Smooth muscle cell of the brain vasculature (primary cell): ENCODE data around the gene SCAMP3.
"Not testable (repeated sequence)": the region's sequence is repeated elsewhere in the genome, so short reads cannot be mapped to it uniquely, and the experiment has no call there.

ENCODE experiments used
- DNase-seq: peaks from one replicate; pipeline ENCODE4 v3.0.0-alpha.2; 2012; ENCODE audit warnings: low read depth, low spot score

SCAMP3 gene

GRCh38 chr1:155231302-155231701, 30.9 kb downstream of the SCAMP3 start:
- DNase-seq: not testable (repeated sequence)

DNA sequence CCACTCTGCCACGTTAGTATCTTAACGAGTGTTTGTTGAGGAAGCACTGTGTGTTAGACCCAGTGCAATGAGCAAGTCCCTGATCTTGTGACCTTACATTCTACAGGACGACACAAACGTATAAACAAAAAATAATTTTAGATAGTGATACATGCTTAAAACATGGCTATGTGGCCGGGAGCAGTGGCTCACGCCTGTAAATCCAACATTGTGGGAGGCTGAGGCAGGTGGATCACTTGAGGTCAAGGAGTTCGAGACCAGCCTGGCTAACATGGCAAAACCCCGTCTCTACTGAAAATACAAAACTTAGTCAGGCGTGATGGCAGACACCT, 34.1 kb downstream of the SCAMP3 start:
- DNase-seq: no peak

DNA sequence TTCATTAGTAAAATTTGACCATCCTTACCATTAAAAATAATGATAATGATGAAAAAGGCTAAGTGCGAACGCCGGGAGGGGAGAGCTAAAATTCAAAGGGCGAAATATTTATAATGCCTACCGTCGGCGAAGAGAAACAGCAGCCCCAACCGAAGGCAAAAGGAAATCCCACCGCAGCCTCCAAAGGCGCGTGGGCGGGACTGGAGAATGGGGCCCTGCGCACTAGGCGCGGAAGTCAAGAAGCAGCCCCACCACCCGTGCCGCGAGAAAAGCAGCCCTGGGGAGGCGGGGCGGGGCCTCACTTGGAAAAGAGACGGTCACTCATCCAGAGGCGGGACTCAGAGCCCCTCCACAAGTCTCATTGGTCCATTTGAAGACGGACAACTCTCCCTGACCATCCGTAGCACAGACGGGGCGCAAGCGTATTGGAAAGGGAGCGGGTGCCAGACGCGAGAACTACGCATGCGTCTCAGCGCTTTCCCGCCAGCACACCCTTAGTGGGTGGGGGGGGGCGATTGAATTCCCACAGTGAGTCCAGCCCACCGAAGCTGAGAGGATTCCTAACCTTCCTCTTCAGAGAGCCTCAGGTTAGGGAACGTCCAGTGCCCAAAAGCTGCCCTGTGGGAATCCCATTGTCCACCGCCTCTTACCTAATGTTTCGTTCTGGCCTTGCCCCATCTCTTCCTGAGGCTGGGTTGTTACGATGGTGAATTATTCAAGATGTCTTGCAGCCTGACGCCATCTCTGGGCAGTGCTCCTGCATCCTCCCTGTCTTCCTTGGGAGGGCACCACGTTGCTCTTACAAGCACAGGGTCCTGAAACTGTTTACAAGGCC, 34.7 kb downstream of the SCAMP3 start:
- DNase-seq: peak; percentile 97

- DNase-seq: no peak
These were observed 35.3 kb downstream of the SCAMP3 start for GRCh38 chr1:155226910-155227260.

- no peak for DNase-seq
These were observed 35.8 kb downstream of the SCAMP3 start for GRCh38 chr1:155226188-155226909.

GRCh38 chr1:155225404-155225759, 36.8 kb downstream of the SCAMP3 start:
- not testable (repeated sequence) for DNase-seq

GRCh38 chr1:155223047-155223446, 39.1 kb downstream of the SCAMP3 start:
- DNase-seq: no peak

DNA sequence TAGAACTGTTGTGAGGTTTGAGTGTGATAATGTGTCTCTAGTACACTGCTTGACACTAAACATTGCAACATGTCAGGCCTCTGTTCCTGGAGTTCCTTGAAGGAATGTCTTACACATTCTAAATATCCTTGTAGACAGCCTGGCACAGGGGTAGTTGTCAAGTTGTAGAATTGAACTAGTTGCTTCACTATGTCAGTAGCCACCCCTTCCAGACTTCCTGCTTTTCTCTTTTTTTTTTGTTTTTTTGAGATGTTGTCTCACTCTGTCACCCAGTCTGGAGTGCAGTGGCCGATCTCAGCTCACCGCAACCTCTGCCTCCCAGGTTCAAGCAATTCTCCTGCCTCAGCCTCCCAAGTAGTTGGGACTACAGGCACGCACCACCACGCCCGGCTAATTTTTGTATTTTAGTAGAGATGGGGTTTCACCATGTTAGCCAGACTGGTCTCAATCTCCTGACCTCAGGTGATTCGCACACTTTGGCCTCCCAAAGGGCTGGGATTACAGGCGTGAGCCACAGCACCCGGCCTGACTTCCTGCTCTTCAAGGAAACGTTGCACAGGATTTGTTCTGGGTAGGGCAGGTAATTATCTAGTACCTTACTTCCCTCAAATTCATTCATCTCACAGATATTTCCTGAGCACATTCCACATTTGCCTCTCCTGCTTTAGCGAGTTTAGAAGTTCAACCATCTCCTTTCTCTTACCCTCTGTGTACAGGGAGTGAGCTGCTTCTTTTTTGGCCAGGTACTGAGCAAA, 41.8 kb downstream of the SCAMP3 start:
- not testable (repeated sequence) for DNase-seq

DNA sequence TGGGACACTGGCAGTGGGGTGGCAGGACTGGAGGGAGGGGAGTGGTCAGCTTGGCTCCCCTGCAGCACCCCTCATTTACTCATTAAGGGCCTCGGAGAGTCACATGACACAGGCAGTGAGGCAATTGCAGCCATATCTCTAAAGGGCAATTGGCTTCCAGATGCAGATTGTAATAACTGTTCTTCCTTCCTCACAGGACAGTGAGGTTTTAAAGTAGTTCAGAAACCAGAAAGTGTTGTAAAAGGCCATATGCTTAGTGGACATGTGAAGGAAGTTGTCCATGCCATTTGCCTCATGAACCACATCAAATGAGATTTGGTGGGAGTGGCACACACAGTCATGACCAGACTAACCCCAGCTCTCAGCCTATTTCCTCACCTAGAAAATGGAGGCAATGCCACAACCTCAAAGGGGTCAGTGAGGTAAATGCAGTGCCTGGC, 42.5 kb downstream of the SCAMP3 start:
- no peak for DNase-seq

- no peak for DNase-seq
These were observed 43.1 kb downstream of the SCAMP3 start for GRCh38 chr1:155218854-155219591.

GRCh38 chr1:155214702-155215101, 47.5 kb downstream of the SCAMP3 start:
- not testable (repeated sequence) for DNase-seq

DNA sequence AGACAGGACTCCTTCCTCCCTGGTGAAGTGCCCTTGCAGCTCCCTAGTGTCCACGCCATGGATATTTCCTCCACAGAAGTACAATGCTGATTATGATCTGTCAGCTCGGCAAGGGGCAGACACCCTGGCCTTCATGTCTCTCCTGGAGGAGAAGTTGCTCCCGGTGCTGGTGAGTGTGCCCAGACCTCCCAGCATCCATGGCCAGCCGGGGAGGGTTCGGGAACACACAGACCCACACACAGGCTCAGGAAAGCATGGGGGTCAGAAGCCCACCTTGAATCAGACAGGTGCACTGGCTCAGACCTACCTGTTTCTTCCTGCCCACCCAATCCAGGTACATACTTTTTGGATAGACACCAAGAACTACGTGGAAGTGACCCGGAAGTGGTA, 50.1 kb downstream of the SCAMP3 start:
- DNase-seq: not testable (repeated sequence)

- not testable (repeated sequence) for DNase-seq
These were observed 50.6 kb downstream of the SCAMP3 start for GRCh38 chr1:155211381-155212050.

GRCh38 chr1:155210314-155211104, 51.7 kb downstream of the SCAMP3 start:
- DNase-seq: no peak

- no peak for DNase-seq
These were observed 52.8 kb downstream of the SCAMP3 start for GRCh38 chr1:155209312-155209721.

GRCh38 chr1:155208541-155209311, 53.4 kb downstream of the SCAMP3 start, which contains the start of gene MTX1:
Gene MTX1, plus strand, starts transcription at chr1:155208695. Its CDS starts 110 bp downstream, at chr1:155208805.
- no peak for DNase-seq

DNA sequence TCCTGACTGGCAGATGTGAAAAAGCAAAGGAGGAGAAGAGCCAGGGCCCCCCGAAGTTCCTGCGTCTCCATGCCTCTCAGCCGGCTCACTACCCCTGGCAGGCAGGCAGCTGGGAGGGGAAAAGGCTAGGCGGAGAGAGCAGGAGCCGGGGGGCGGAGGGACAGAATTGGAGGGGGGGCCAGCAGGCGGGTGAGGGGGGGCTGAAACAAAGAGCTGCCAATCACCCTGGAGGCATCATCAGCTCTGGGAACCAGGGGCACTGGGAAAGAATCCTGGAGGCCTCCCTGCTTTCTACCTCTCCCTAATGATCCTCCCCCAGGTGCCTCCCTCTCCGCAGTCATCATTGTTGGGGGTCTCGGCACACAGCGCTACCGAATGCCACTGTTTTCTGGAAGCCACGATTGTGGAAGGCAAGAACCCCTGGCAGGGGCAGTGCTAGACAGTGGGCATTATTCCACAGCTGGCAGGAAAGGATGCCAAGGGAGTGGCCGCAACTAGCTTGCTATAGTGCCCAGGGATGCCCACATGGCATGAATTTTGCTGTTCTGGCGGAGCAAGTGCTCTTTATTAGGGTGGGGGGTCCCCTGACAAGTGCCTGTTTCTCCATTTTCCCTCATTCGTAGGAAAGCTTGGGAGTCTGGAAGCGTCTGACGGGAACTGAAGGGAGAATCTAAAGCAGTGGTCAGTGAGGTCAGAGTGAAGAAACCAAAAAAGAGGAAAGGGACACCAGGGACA, 54.2 kb downstream of the SCAMP3 start, which contains the start of gene THBS3:
Gene THBS3, minus strand, starts transcription at position 92 of the 735 bp plus-strand sequence. Its CDS starts 21 bp downstream, at position 71.
- no peak for DNase-seq
